Activated CD4-positive, alpha-beta T cell treated with anti-CD3 and anti-CD28 coated beads, Interleukin-2, amount 50 U/mL, for 4 hours (primary cell): ENCODE data around the gene KCNA4.
"Not testable (repeated sequence)": the region's sequence is repeated elsewhere in the genome, so short reads cannot be mapped to it uniquely, and the experiment has no call there.

Source experiments
- DNase-seq, 2 experiments: peaks; one replicate each; pipeline ENCODE4 v3.0.0-alpha.2; 2020

KCNA4 gene

GRCh38 chr11:29989174-29989970 lies 27.5 kb downstream of the KCNA4 start:
- no peak for DNase-seq

- DNase-seq, result no peak
These were observed 31.6 kb downstream of the KCNA4 start for GRCh38 chr11:29985248-29985647.

- no peak for DNase-seq
These were observed 32.3 kb downstream of the KCNA4 start for GRCh38 chr11:29984544-29984943.

GRCh38 chr11:29978549-29978948 lies 38.3 kb downstream of the KCNA4 start:
- DNase-seq, result no peak

- DNase-seq, result not testable (repeated sequence)
These were observed 41.2 kb downstream of the KCNA4 start for GRCh38 chr11:29975580-29975979.

- DNase-seq, result no peak
These were observed 53.0 kb downstream of the KCNA4 start for GRCh38 chr11:29963796-29964195.

GRCh38 chr11:29963036-29963435 lies 53.8 kb downstream of the KCNA4 start:
- no peak for DNase-seq

GRCh38 chr11:29962243-29962642 lies 54.6 kb downstream of the KCNA4 start:
- no peak for DNase-seq
